Activated CD4-positive, alpha-beta T cell treated with anti-CD3 and anti-CD28 coated beads, Interleukin-2, amount 50 U/mL, for 24 hours (primary cell): ENCODE results near the gene RLN3.

Experiments used
- DNase-seq, 2 donors: peaks; one replicate each; pipeline ENCODE4 v3.0.0-alpha.2; 2020; ENCODE audit warnings: low read depth in 1 of 2, low spot score in 1 of 2

The RLN3 gene

DNA sequence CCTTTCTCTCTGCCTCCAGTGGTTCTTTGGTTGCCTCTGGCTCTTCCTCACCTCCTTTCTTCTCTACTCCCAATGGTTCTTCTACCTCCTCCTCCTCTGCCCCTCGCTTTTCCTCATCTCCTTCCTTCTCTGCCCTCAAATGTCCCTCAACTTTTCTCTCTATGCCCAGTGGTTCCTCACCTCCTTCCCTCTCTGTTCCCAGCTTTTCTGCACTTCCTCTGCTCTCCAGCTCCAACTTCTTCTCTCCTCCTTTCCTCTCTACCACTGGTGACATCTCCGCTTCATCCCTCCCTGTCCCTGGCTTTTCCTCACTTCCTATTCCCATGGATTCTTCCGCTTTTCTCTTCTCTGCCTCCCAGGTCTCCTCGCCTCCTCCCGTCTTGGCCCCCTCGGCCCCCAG, 26.2 kb downstream of the RLN3 start:
- no peak for DNase-seq

DNA sequence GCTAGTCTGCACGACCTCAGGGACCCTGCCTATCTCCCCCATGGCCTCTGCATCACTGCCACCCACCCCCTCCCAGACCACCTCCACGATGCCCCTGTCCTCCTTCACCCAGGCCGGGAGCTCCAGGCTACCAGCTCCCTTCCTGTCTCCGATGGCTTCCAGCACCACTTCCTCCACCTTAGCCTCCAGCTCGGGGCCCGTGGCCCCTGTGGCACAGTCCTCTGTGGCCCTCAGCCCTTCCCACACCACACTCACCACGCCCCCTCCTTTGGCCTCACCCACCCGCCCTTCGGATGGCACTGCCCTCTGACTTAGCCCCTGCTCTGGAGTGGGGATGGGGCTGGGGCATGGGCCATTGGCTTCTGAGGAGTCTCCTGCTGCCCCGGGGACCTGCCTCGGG, 26.8 kb downstream of the RLN3 start:
- DNase-seq, result no peak

DNA sequence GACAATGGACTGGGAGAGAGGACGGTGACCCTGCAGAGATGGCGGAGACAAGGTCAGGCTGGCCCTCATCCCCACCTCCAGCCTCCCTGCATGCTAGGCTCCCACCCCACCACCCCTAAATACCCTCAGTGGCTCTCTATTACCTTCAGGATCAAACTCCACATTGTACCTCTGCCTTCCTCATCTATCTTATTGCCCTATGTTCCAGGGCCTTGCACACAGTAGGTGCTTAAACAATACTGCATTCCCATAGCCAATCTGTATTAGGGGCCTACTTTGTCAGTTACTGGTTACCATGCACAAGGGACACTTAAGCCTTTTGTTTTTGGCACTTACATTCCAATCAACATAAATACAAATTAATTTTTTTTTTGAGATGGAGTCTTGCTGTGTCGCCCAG, 27.4 kb downstream of the RLN3 start:
- no peak for DNase-seq

DNA sequence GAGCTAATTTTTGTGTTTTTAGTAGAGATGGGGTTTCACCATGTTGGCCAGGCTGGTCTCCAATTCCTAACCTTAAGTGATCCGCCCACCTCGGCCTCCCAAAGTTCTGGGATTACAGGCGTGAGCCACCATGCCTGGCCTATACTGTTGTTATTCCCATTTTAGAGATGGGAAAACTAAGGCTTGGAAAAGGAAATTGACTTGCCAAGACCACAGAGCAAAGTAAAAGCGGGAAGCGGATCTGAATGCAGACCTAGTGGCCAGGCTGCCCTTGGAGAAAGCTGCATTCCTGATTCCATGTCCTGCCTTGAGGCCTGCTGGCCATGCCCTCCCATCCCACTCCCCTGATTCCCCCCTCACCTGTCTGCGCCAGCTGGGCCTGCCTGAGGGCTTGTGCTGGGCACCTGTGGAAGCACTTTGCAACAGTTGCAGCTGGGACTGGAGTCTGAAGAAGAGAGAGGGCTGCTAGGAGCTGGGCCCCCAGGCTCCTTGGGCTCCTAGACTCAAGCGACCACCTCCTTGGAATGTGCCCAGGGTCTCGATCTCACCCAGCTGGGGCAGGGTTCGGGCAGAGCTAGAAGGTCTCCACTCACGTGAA, 28.2 kb downstream of the RLN3 start:
- no peak for DNase-seq

DNA sequence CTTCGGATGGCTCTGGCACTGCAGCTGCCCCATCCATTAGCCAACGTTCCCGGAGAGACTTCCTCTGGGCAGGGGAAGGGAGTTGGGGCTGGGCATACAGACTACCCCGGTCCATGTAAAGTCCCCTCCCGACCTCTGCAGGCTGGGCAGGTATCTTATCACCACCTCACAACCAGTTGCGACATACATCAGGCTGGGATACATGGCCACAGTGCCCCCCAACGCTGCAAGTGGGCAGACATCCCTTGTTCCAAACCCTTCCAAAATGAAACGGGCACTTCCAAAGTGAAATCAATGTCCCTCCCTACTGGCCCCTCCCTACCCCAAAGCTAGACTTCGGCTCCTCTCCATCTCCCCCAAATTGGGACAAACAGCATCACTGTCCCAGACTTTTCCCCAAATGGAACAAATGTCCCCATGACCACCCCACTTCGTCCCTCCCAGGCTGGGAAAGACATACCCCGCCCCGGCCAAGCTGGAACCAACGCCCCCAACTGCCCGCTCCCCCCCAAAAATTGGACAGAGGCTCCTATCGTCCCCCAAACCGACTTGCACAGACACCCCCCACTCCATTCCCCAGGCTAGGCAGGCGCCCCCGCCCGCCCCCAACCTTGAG, 28.9 kb downstream of the RLN3 start:
- DNase-seq, result no peak

DNA sequence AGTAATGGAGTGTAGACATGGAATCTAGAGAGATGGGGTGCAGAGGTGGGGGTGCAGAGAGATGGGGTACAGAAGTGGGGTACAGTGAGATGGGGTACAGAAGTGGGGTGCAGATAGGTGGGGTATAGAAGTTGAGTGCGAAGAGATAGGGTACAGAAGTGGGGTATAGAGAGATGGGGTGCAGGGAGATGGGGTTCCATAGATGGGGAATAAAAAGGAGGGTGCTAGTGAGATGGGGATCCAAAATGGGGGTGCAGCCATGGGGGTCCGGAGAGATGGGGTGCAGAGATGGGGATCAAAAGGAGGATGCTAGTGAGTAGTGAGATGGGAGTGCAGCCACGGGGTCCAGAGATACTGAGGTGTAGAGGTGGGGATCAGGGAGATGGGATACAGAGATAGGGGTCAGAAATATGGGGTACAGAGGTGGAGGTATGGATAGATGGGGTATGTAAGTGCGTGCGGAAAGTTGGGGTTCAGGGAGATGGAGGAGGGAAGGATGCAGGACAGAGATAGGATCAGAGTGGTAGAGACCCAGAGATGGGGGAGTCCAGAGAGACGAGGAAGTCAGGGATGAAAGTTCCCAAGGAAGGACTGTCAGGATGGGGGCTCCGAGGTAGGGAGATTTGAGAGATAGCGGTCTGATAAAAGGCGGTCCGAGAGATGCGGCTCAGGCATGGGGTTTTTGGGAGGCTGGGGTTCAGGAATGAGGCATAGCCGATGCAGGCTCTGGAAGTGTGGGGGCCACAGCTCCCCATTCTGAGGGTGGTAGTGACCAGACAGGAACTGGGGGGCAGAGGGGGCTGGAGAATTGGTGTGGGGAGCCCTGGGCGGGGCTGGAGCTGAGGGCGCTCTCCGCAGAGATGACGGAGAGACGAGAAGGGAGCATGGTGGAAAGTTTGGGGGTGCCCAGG, 30.5 kb downstream of the RLN3 start:
- DNase-seq, result no peak

DNA sequence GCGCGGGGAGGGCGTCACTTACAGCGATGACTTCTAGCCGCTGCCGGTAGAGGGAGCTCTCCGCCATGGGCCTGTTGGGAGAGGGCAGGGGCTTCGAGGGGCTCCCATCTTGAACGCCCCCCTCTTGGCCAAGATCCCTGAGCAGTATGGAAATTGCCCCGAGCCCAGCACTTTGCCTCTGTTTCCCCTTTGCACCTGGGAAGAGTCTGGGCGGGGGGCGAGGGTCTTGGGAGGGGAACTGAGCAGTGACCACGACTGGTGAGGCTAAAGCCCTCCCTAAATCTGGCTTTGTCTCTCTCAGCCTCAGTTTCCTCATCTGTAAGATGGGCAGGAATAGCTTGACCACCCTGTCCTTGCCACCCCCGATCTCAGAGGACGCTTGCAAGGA, 31.1 kb downstream of the RLN3 start:
- DNase-seq, result peak in 1 of 2 donors; percentile 21

DNA sequence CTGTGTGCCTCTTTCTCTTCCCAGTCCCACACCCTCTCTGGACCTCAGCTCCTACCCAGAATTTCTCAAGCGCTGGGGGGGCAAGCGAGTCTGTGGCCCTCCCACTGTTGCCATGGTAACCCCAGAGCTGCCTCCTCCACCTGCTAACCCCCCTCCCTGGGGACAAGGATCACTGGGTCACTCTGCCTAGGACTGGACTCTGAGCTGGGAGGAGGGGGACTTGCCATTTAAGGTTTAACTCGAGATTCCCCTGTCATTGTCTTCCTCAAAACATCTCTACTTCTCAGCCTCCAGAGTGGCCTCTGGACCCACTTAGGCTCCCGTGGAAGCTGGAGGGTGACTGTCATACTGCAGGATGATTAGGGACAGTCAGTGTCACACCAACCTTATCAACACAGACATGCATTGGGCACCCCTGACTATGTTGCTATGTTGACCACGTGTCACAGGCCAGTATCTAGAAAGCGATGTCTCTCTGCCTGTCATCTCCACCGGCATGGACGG, 31.8 kb downstream of the RLN3 start:
- DNase-seq, result no peak

DNA sequence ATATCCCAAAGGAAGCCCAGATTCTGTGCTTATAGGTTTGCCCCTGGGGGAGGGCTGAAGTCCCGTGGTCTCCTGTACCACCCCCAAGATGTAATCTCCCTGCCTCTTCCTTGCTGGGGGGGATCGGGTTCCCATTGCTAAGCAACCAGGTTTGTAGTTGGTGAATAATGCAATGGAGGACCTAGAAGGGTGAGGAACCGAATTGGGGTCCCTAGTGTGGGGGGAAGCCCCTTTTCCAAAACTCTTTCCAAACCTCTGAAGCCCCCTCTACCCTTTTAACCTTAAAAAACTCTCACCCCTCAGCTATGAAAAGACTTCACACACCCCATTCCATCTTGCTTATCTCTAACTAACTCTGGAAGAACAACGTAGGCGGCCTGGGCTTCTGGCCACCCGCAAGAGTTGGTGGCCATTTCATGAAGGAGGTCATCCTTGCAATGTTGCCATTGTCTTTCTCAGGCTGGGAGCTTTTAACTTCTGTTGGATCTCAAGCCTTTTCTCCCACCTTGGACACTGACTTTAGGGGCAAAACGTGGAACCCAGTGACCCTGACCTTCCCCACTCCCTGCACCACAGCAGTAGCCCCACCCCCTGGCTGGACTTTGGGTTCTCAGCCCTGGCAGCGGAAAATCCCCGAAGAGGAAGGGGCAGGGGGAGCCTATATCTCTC, 33.3 kb downstream of the RLN3 start:
- DNase-seq, result no peak

DNA sequence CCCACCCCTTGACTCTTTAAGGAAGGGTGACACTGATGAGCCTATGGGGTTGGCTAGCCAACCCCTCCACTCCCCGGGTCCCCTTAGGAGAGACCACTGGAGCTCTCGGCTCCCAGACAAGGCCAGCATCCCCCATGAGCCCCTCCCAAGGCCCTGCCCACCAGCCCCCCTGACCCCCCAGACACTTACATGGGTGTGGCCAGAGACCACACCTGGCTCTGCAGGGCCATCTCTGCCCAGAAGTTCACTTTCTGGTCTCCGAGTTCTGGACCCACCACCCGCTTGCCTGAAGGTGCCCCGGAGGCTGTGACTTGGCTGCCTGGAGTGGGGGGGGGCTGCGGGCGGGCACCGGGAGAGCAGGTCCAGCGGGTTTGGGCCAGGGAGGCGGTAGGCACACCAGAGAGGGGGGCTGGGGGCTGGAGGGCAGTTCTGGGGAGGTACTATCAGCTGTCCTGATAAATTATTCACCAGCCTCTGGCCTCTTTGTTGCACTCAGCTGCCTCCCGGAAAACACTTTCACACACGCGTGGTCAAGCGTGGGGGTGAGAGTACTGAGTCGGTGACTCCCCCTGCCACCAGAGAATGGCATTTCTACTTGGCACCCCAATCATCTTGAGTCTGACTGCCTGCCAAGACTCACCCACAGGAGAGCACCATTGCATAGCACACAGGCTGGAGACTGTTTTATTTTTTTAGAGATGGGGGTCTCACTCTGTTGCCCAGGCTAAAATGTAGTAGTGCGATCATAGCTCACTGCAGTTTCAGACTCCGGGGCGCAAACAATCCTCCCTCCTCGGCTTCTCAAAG, 34.0 kb downstream of the RLN3 start, which contains the start of gene PALM3:
Gene PALM3, minus strand, starts transcription at position 326 of the 807 bp plus-strand sequence. Its CDS starts 96 bp downstream, at position 230.
- no peak for DNase-seq

DNA sequence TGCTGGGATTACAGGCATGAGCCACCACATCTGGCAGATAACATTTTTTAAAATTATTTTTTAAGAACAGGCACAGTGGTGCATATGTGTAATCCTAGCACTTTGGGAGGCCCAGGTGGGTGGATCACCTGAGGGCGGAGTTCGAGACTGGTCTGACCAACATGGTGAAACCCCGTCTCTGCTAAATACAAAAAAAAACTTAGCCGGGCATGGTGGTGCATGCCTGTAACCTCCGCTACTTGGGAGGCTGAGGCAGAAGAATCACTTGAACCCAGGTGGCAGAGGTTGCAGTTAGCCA, 34.6 kb downstream of the RLN3 start:
- no peak for DNase-seq

DNA sequence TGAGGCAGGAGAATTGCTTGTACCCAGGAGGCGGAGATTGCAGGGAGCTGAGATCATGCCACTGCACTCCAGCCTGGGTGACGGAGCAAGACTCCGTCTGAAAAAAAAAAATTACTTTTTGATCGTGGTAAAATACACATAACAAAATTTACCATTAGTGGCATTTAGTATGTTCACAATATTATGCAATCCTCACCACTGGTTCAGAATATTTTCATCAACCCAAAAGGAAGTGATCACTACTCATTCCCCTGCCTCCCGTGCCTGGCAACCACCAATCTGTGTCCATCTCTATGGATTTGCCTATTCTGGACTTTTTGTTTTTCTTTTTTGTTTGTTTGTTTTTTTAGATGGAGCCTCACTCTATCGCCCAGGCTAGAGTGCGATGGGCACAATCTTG, 35.2 kb downstream of the RLN3 start:
- no peak for DNase-seq

DNA sequence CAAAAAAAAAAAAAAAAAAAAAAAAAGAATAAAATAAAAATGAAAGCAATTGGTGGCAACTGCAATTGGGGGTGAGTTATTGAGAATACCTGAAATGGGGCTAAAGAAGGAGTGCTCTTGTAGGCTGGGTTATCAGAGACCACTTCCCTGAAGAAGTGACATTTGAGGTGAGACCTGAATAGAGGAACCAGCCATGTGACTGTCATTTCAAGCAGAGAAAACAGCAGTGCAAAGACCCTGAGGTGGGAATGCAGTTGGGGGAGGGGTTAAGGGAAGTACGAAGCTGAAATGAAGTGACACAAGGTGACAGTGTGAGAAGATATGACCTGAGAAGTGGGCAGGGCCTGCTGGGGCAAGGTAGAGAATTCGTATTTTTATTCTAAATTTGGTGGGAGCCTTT, 38.2 kb downstream of the RLN3 start:
- no peak for DNase-seq

DNA sequence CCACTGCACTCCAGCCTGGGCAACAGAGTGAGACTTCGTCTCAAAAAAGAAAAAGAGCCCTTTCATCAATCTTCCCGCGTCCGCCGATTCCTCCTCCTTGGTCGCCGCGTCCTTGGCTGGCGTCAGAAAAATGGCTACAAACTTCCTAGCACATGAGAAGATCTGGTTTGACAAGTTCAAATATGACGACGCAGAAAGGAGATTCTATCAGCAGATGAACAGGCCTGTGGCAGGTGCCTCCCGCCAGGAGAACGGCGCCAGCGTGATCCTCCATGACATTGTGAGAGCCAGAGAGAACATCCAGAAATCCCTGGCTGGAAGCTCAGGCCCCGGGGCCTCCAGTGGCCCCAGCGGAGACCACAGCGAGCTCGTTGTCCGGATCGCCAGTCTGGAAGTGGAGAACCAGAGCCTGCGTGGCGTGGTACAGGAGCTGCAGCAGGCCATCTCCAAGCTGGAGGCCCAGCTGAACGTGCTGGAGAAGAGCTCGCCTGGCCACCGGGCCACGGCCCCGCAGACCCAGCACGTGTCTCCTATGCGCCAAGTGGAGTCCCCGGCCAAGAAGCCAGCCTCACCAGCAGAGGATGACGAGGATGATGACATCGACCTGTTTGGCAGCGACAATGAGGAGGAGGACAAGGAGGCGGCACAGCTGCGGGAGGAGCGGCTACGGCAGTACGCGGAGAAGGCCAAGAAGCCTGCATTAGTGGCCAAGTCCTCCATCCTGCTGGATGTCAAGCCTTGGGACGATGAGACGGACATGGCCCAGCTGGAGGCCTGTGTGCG, 42.5 kb downstream of the RLN3 start:
- DNase-seq, result no peak

DNA sequence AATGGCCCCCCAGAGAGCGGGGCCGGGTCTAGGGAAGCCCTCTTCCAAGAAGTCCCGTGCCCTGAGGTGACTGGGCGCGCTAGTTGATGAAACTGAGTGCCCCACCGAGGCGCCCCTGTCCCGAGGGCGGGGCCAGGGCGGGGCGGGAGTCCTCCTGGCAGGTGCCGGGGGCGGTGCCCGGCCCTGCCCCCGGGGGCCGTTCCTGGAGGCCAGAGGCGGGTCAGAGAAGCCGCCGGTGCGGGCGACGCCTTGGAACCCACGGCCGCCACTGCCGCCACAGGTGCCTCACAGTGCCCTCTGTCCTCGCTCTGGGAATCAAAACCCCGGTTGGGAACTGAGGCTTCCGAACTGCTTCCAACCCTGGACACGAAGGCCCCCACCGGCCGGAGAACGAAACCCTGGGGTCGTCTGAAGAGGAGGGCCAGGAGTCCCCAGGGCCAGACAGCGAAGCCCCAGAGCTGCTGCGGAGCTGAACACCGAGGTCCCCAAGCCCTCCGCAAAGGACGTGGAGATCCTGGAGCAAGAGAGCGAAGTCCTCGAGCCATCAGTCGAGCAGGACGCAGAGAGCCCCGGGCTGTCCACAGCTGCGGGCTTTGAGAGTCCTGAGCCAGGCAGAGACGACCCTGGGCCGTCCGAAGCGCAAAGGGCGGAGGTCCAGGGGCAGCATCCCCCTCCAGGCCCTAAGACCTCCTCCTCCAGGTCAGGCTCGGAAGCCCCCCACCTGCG, 44.8 kb downstream of the RLN3 start, which contains the start of gene MISP3:
Gene MISP3, plus strand, starts transcription at position 252 of the 726 bp plus-strand sequence. CDS start 524 bp downstream, outside the sequence.
- no peak for DNase-seq

DNA sequence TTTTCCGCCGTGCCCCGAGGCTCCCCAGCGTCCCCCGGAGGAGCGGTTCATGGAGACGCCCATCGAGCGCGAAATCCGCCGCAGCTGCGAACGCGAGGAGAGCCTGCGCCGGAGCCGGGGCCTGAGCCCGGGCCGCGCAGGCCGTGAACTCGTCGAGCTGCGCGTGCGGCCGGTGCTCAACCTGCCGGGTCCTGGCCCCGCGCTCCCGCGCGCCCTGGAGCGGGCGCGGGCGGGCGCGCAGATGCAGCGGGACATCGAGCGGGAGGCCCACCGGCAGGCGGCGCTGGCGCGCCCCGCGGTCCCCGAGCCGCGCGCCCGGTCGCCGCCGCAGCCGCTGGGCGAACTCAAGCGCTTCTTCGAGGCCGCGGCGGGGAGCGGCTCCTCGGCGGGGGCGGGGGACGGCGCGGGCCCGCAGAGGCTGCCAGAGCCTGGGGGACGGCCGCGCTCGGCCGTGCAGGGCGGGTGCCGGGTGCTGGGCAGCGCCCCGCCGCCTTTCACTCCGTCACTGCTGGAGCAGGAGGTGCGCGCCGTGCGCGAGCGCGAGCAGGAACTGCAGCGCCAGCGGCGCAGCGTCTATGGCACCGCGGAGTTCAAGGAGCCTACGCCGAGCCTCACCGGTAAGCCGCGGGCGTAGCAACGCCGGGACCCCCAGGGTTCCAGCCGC, 45.4 kb downstream of the RLN3 start:
- peak; percentile 41 to 64 for DNase-seq

DNA sequence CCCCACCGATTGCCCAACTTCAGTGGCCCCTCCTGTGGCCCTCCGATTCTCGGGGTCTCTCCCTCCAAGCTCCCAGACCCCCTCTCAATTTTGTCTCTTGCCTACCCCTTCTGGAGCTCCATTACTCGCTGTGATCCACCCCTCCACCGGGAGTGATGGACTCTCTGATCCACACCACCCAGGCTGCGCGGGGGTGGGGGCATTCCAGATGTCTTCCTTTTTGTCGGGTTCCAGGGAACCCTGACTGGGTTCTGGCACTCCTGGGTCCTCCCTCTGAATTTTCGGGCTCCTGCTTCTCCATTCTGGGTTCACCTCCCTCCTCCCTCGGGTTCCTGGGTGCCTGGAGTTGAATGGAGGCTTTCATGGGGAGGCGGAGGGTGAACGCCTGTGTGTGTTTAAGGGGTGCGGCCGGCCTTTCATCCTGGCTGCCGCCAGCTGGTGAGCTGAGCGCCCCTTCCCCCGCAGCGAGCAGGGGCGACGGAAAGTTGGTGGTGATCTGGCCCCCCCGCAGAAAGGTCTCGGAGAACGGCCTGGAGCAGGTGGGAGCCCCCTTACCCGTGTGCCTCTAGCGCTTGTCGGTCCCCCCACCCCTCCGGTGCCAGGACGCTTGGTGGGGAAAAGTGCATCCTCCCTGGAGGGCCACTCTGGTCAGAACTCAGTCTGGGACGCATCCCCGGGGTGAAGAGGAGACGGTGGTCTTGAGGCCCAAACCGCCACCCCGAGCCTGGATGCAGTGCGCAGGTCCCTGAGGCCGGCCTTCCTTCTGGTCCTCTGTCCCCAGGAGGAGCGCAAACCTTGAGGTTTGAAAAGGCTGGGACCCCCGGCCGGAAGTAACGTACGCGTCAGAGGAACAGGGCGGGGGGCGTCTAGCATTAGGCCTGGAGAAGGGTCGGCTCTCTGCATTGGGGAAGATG, 46.2 kb downstream of the RLN3 start:
- no peak for DNase-seq

DNA sequence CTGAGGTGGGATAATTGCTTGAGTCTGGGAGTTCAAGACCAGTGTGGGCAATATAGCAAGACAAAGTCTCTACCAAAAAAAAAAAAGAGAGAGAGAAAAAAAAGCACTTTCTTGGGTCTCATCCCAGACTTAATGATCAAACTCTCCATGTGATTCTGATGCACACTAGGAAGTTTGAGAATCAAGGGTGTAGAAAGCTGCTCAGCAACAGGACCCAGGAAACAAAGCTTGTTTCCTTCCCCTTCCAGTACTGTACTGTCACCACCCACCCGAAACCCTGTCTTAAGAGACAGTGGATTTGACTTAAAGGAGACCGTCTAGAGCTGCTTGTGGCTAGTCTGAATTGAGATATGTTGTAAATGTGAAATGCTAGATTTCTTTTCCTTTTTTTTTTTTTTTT, 50.5 kb downstream of the RLN3 start:
- DNase-seq, result no peak
